T47D (cell line): ENCODE measurements around the gene CATSPER4.

Experiments
- DNase-seq, 2 experiments: peaks; one replicate each; pipeline versions ENCODE4 v3.0.0 to v3.0.0-alpha.2; 2011 to 2012; ENCODE audit warnings: low read depth in 1 of 2, low spot score in 1 of 2
- JUND ChIP-seq: IDR thresholded peaks from 2 replicates; pipeline ENCODE4 v1.6.1; 2012; ENCODE audit warnings: low read depth
- in situ Hi-C: cut with HindIII; loops from 2 replicates; pipeline ENCODE4 v1.10.0; 2016; ENCODE audit warnings: low sequenced_read_pairs, low pct_unique_long_range_greater_than_20kb

CATSPER4 gene

GRCh38 chr1:26188477-26188876, 1.9 kb upstream of the CATSPER4 start:
- TF ChIP-seq JUND: no peak
- in situ Hi-C loops: no loop called here
- no peak for DNase-seq

DNA sequence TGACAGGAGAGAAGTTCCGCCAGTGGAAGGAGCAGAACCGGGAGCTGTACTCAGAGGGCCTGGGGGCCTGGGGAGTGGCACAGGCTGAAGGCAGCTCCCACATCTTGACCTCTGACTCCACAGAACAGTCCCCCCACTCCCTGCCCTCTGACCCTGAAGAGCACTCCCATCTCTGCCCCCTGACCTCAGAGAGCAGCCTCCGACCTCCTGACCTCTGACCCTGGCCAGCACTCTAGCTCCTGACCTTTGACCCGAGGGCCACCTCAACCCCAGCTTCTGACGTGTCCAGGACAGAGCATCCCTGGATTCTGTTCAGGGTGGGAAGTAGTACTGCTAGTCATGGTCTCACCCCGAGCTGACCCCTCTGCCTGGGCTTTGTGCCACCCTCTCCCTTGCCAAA, 1.1 kb upstream of the CATSPER4 start:
- in situ Hi-C loops: no loop called here
- no peak for TF ChIP-seq JUND
- DNase-seq: no peak

DNA sequence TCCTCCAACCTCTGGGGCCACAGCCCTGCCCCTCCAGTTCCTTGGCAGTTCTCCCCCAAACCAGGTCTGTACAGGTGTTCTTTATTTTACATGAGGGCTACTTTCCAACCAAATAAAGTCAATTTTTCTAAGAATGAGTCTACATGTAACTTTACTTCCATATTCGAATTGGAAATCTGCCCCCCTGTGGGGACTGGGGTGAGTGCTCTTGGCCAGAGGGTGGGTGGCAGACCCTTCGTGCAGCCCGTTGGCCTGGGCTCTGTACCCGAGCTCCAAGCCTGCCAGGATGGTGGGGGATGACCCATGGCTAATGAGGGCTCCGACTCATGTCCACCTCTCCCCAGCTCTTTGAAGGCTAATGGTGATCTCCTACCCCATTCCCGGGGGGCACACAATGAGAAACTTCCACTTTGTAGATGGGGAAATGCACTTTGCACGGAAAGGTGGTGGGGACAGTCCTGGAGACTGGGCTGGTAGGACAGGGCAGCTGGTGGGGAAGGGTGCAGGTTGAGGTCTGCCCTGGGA, 589 bp upstream of the CATSPER4 start:
- in situ Hi-C loops: no loop called here
- no peak for TF ChIP-seq JUND
- DNase-seq: no peak

DNA sequence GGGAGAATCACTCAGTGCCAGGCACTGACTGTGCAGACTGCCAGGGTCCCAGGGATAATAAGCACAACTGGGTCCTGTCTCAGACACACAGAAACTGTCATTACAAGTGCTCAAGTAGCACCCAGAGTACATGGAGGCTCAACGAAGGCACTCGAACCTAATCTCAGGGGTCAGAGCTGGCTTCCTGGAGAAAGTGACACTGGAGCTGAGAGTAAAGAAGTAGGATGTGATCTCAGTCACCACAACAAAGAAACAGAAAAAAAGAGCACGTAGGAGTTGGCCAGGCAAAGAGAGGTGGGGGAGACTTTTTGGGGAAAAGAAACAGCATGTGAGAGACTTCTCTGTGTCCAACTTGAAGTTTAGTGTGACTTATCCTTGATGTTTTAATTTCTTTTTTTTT, 1.3 kb downstream of the CATSPER4 start:
- no peak for TF ChIP-seq JUND
- in situ Hi-C loops: no loop called here
- no peak for DNase-seq

DNA sequence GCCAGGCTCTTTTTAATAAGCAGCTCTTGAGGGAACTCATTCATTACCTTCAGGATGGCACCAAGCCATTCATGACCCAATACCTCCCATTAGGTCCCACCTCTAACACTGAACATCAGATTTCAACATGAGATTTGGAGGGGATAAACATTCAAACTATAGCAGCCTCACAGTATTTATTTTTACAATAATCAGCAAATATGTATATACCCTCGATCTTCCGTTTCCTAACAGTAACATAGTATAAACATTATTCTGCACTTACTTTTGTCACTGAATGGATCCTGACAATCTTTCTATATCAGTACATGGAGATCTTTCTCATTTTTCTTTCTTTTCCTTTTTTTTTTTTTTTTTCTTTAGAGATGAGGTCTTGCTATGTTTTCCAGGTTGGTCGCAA, 5.4 kb downstream of the CATSPER4 start:
- no peak for TF ChIP-seq JUND
- DNase-seq: no peak
- in situ Hi-C loops: no loop called here

DNA sequence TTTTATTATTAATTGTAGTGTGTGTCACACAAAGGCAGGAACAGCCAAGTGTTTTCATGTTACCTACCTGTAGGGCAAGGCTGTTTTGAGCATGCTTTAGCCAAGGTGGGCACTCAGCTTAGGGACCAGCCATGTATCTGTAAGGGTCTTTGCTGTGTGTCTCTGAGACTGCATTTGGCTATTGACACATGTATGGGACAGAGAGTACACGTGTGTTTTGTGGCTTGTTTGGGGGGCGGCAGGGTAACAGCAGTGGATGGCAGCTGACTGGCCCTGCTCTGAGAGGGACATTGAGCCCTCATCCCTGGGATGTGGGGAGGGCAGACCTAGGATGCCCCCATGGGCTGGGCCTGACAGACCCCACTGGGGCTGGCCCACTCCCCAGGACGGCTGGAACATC, 6.9 kb downstream of the CATSPER4 start:
- TF ChIP-seq JUND: no peak
- DNase-seq: no peak
- in situ Hi-C loops: no loop called here

- in situ Hi-C loops: no loop called here
- DNase-seq: no peak
- no peak for TF ChIP-seq JUND
These were observed 7.4 kb downstream of the CATSPER4 start for GRCh38 chr1:26197813-26198212.

DNA sequence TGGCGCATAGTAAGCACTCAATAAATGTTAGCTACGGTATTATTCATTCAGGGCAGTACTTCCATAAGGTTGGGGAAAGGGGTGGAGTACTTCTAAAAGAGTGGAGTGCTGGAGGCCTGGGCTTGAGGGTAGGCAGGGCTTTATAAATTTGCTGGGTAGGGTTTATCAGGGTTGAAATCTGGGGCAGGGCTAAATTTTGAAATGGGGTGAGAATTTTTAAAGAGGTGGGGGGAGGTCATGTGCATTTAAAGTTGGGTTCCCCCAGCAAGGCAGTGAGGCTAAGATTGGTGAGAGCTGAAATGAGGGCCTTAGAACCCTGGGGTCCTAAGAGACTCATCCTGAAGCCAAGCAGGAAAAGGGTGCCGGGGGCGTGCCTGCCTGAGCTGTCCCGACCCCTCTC, 10.0 kb downstream of the CATSPER4 start:
- in situ Hi-C loops: no loop called here
- no peak for TF ChIP-seq JUND
- DNase-seq: no peak

DNA sequence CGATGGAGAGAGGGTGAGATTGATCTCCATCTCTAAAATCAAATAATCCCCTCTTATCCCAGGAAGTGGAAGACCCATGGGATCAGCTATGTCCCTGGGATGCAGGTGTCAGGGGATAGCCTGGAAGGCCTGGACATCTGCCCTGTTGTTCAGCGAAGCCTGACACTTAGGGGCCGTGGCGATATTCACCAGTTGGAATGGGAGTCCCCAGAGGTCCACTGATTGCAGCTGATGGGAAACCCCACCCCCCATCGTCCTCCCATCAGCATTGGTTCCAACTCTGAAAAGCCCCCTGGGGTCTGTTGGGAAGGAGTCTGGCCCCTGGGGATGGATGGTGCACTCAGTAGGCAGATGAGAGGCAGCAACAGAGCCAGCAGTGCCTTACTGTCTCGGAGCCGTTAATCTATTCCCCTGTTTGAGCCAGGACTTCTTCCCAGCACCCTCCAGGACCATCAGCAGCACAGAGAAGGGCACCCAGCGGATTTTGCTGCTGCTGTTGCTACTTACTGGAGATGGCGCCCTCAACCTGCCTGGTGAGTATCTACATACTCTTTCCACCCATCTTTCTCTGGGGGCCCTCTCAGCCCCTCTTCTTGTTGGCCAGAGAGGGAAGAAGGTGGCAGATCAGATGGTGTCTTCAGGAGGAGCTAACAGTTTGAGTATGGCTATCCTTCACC, 13.4 kb downstream of the CATSPER4 start:
- no peak for TF ChIP-seq JUND
- DNase-seq: no peak
- in situ Hi-C loops: no loop called here

GRCh38 chr1:26210147-26210870, 19.9 kb downstream of the CATSPER4 start:
- DNase-seq: no peak
- TF ChIP-seq JUND: no peak
- in situ Hi-C loops: no loop called here

DNA sequence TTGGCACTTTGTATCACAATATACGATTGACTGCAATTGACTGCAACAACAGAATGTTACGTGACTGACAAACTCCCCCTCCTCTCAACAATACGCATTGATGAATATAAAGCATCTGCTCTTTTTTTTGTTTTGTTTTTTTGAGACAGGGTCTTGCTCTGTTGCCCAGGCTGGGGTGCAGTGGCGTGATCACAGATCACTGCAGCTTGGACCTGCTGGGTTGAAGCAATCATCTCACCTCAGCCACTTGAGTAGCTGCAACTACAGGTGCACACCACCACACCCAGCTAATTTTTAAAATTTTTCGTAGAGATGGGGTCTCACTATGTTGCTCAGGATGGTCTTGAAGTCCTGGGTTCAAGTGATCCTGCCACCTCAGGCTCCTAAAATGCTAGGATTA, 22.3 kb downstream of the CATSPER4 start:
- DNase-seq: no peak
- in situ Hi-C loops: no loop called here

DNA sequence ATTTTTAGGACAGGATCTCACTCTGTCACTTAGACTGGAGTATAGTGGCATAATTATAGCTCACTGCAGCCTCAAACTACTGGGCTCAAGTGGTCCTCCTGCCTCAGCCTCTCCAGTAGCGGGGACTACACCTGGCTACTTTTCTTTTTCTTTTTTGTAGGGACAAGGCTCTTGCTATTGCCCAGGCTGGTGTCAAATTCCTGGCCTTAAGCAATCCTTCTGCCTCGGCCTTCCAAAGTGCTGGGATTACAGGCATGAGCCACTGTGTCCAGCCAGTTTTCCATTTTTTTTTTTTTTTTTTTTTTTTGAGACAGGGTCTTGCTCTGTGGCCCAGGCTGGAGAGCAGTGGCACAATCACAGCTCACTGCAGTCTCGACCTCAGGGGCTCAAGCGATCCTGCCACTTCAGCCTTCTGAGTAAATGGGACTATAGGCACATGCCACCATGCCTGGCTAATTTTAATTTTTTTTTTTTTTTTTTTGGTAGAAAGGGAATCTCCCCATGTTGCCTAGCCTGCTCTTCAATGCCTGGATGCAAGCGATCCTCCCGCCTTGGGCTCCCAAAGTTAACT, 23.0 kb downstream of the CATSPER4 start:
- in situ Hi-C loops: no loop called here
- DNase-seq: no peak
- TF ChIP-seq JUND: no peak

More for the DNA sequence above, 22.3 kb downstream of the CATSPER4 start:
- TF ChIP-seq JUND: no peak

DNA sequence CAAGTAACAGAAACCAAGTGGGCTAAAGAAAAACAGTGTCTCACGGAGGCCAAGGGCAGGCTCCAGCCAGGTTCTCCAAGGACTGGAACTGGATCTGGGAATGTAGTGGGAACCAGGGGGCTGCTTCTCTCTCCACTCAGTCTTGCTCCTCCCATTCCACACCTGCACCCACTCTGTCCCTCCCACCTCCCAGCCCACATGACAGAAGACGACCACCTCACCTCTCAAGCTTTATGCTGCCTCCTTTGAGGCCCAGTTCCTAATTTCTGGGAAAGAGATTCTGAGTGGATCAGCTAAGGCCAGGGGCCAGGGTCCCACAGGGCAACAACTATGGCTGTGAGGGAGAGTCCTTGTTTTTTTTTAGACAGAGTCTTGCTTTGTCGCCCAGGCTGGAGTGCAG, 24.8 kb downstream of the CATSPER4 start:
- DNase-seq: no peak
- in situ Hi-C loops: no loop called here
- TF ChIP-seq JUND: no peak
